Psoas muscle (tissue), 8 donors: ENCODE data around the gene ORAI3. TPM values are rescaled to one million over a fixed set of nuclear protein-coding genes. Genes with fewer than 3 reads are reported as not detected.

Source experiments
- ATAC-seq, 4 donors: fragments of 200-7000 bp; cut with Tn5 transposase; one replicate each; pipeline ENCODE4 v1.9.1; 2020; ENCODE audit warnings: moderate library complexity in 3 of 4, mild to moderate bottlenecking in 2 of 4
- DNase-seq, 2 donors: peaks; one replicate each; pipeline ENCODE4 v3.0.0-alpha.2; 2020
- H3K27ac ChIP-seq: fragments of 200-600 bp; one replicate; pipeline ENCODE4 v1.8.0; 2022
- H3K27me3 ChIP-seq, 3 donors: fragments of 200-600 bp in 1 of 3; one replicate each; pipeline versions ENCODE4 v1.6.1 to v1.8.0; 2013 to 2022; ENCODE audit warnings: low read length in 2 of 3, mild to moderate bottlenecking in 2 of 3, moderate library complexity in 1 of 3; ENCODE audit not compliant: insufficient read depth in 3 of 3
- H3K36me3 ChIP-seq, 2 donors: fragments of 200-600 bp in 1 of 2; one replicate each; pipeline versions ENCODE4 v1.6.1 to v1.8.0; 2013 to 2022; ENCODE audit warnings: low read depth in 1 of 2, mild to moderate bottlenecking in 1 of 2, moderate library complexity in 1 of 2; ENCODE audit not compliant: insufficient read depth in 1 of 2
- H3K4me1 ChIP-seq: fragments of 200-600 bp; one replicate; pipeline ENCODE4 v1.8.0; 2022
- H3K4me3 ChIP-seq: fragments of 200-600 bp; one replicate; pipeline ENCODE4 v1.8.0; 2022; ENCODE audit warnings: mild to moderate bottlenecking
- H3K9me3 ChIP-seq: fragments of 200-600 bp; one replicate; pipeline ENCODE4 v1.8.0; 2022
- CTCF ChIP-seq: fragments of 200-600 bp; IDR thresholded peaks from one replicate; pipeline ENCODE4 v1.8.0; 2022; ENCODE audit warnings: antibody characterized with exemption
- WGBS, 3 donors: extraction: QIAGEN DNeasy Blood & Tissue Kit; methylation state at CpG; one replicate each; pipeline versions ENCODE4 v1.1.6 to v1.1.7; 2013; 5-methylcytosine and 5-hydroxymethylcytosine counted together
- intact Hi-C, 2 donors: fragments of 100-400 bp; cut with DNase I; formaldehyde crosslinking; loops; one replicate each; pipeline versions ENCODE4 v1.11.0 to v1.14.2; 2022
- long read RNA-seq, 2 donors: library from polyadenylated mRNA; unstranded; transcript quantifications; one replicate each; pipeline ENCODE4 v2.0.0, GENCODE V29; 2021
- polyA plus RNA-seq, 3 donors: library from polyadenylated mRNA; stranded (reverse); fragments of 200-250 nt; gene quantifications; one replicate each; pipeline ENCODE4 v1.2.3, GENCODE V29; 2013
- total RNA-seq, 4 donors: library from RNA; stranded (reverse); fragmentation: NEBNext Ultra II Directional in 2 of 4; extraction: Animal tissue kit (Norgen Biotek cat#: 25700) in 2 of 4; gene quantifications; one replicate each; pipeline versions ENCODE4 v1.2.1 to v1.2.4, GENCODE V29; 2021 to 2023
- donor health status: healthy with polysubstance abuse.
- donor health status: DM: no; HTN: no; CAD: no; lungs with moderate emphysema.
- donor health status: Bipolar disorder and iron deficiency.
- donor health status: healthy.
- donor health status: DM: yes; HTN: yes; CAD: no.
- donor health status: DM: no; HTN: no; CAD: no.
- donor health status: DM: no; HTN: no; CAD: no.
- donor health status: DM: yes; HTN: yes; CAD: no.

Gene ORAI3
- 1 to 10 TPM; 3.6 to 5.8 (median 5.5) TPM for total RNA-seq
- 1 to 10 TPM; 3.5 to 6.0 (median 4.0) TPM for polyA plus RNA-seq
- long read RNA-seq, donor 1, transcript ORAI3-201 (2 exons, 2,206 nt): major isoform, 9 of 11 reads
- long read RNA-seq, donor 1, partial matches to known transcripts: 0 of 11 reads
- long read RNA-seq, donor 1, other reads (novel, unspliced or antisense): 2 of 11 reads
- long read RNA-seq, donor 2, transcript ORAI3-201 (2 exons, 2,206 nt): major isoform, 23 of 26 reads
- long read RNA-seq, donor 2, partial matches to known transcripts: 3 of 26 reads
- long read RNA-seq, donor 2, other reads (novel, unspliced or antisense): 0 of 26 reads

GRCh38 chr16:30948667-30949649 lies at the start of gene ORAI3:
ORAI3 (plus strand) TSS chr16:30949068; CDS start chr16:30949290, 222 bp downstream.
- intact Hi-C loops: no loop called here
- H3K4me3 ChIP-seq: peak within 1 kb of the TSS; percentile 99
- no peaks in the 10 kb centered on the region for H3K9me3 ChIP-seq
- H3K4me1 ChIP-seq: peaks cover 19% of the 10 kb centered on the region
- 1% methylated on average over 63 to 70 of the region's 70 CpGs for WGBS, 3 donors
- no peak for TF ChIP-seq CTCF
- peak within 1 kb of the TSS; percentile 91 for H3K27ac ChIP-seq
- H3K27me3 ChIP-seq: no peaks in the 10 kb centered on the region
- DNase-seq: peak; percentile 77 to 88
- ATAC-seq: peak; percentile 60 to 78 (median 68)
- peaks cover 0 to 9% of the 10 kb centered on the region in 2 donors for H3K36me3 ChIP-seq

GRCh38 chr16:30899794-30900193 lies 49.1 kb upstream of the ORAI3 start:
- peaks cover 14% of the 10 kb centered on the region for H3K4me1 ChIP-seq
- DNase-seq (no peak), ATAC-seq (no peak)
- no peak overlapping the region for H3K27ac ChIP-seq
- H3K9me3 ChIP-seq: no peaks in the 10 kb centered on the region
- no peak overlapping the region for H3K4me3 ChIP-seq
- intact Hi-C loops: no loop called here
- no peak for TF ChIP-seq CTCF
- H3K36me3 ChIP-seq: peaks cover 0 to 5% of the 10 kb centered on the region in 2 donors
- WGBS, 3 donors: 84 to 97% (median 90%) methylated on average over 2 of the region's 2 CpGs
- no peaks in the 10 kb centered on the region for H3K27me3 ChIP-seq

GRCh38 chr16:30900588-30900987 lies 48.3 kb upstream of the ORAI3 start:
- intact Hi-C loops: no loop called here
- H3K9me3 ChIP-seq: no peaks in the 10 kb centered on the region
- peaks cover 14% of the 10 kb centered on the region for H3K4me1 ChIP-seq
- no peak for DNase-seq
- no peak overlapping the region for H3K27ac ChIP-seq
- no peak overlapping the region for H3K4me3 ChIP-seq
- H3K27me3 ChIP-seq: no peaks in the 10 kb centered on the region
- ATAC-seq: no peak
- peaks cover 0 to 5% of the 10 kb centered on the region in 2 donors for H3K36me3 ChIP-seq
- no peak for TF ChIP-seq CTCF
- 98 to 100% (median 99%) methylated on average over 5 of the region's 5 CpGs for WGBS, 3 donors

GRCh38 chr16:30901201-30902028 lies 47.5 kb upstream of the ORAI3 start:
- ATAC-seq: no peak
- Histone ChIP-seq H3K27ac (peak overlapping the region; percentile 88), H3K27me3 (no peaks in the 10 kb centered on the region), H3K36me3 (peaks cover 0 to 5% of the 10 kb centered on the region in 2 donors), H3K9me3 (no peaks in the 10 kb centered on the region), H3K4me3 (peak overlapping the region; percentile 65), H3K4me1 (peaks cover 14% of the 10 kb centered on the region)
- no peak for DNase-seq
- no peak for TF ChIP-seq CTCF
- WGBS, 3 donors: 30 to 49% (median 30%) methylated on average over 5 to 6 of the region's 6 CpGs
- intact Hi-C loops: loop anchor here (2.0 kb wide), 1 partner anchor 57 kb away; no protein-coding TSS in a partner anchor
